ENCODE results near the gene MEX3A.
A peak's percentile ranks its signal among the peaks of the same experiment; 100 is the strongest.

Gene MEX3A

GRCh38 chr1:156102633-156103511, 20.6 kb upstream of the MEX3A start:
- no peak for DNase-seq (ENCODE audit: low spot score)

DNA sequence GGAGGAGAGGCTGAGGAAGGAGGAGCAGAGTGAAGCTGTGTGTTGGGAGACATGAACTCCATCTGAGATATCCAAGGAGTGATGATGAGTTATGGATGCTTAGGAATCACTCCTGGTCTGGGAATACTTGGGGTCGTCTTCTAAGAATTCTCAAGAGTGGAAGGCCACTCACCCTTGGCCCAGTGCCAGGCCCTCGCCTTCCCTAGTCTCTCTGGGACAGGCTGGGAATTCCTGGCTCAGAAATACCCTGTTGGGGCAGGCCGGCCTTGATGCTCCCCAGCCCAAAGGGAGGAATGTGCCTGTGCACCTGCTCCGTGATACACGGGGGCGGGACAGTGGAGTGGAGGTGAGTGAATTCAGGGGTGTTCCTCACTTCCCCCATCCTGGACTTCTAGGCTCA, 19.6 kb upstream of the MEX3A start:
- DNase-seq (ENCODE audit: low spot score): no peak

GRCh38 chr1:156100205-156100995, 18.1 kb upstream of the MEX3A start:
- DNase-seq (ENCODE audit: low spot score): no peak

GRCh38 chr1:156099282-156099681, 17.0 kb upstream of the MEX3A start:
- DNase-seq (ENCODE audit: low spot score): no peak

DNA sequence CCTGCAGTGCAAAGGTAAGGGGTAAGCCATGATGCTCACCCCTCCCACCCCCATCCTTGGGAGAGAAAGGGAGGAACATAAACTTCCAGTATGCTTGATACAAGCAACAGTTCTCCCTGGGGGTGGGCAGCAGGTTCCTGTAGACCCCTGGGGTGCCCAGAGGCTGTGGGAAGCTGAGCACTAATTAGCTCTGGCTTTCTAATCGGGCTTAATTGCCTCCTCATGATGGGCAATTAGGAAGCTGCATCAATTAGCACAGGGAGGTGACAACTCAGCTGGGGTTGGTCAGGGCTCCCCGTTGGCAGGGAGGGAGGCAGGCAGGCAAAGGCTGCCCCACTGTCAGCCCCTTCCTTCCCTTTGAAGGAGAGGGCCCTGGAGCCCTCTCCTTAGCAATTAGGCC, 16.5 kb upstream of the MEX3A start:
- DNase-seq (ENCODE audit: low spot score): no peak

DNA sequence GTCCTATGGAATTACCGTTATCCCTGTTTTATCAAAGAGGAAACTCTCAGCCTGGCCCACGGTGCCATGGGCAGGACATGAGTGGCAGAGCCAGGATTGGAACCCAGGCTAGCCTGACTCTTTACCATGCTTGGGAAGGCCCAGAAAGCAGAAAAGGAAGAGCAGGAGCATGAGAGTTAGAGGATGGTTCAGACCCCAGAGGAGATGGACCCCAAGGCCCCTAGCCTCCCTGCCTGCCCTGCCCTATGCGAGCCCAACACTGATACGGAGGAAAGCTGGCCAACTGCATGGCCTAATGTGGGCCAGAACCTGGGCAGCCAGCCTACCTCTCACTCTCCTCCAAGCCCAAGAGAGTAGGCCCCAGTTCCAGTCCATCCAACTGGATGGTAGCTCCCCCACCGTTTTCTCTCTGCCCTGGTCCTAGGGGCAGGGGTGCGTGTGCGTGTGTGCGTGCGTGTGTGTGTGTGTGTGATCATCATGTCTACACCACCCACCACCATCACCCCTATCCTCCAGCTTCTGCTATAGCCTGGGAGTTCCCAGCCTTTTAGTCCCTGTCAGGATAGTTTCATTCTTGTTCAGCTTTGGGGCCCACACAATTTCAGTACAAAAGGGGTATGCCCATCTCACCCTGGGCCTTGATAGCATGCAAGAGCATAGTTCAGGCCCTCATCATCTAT, 15.4 kb upstream of the MEX3A start:
- DNase-seq (ENCODE audit: low spot score): no peak

DNA sequence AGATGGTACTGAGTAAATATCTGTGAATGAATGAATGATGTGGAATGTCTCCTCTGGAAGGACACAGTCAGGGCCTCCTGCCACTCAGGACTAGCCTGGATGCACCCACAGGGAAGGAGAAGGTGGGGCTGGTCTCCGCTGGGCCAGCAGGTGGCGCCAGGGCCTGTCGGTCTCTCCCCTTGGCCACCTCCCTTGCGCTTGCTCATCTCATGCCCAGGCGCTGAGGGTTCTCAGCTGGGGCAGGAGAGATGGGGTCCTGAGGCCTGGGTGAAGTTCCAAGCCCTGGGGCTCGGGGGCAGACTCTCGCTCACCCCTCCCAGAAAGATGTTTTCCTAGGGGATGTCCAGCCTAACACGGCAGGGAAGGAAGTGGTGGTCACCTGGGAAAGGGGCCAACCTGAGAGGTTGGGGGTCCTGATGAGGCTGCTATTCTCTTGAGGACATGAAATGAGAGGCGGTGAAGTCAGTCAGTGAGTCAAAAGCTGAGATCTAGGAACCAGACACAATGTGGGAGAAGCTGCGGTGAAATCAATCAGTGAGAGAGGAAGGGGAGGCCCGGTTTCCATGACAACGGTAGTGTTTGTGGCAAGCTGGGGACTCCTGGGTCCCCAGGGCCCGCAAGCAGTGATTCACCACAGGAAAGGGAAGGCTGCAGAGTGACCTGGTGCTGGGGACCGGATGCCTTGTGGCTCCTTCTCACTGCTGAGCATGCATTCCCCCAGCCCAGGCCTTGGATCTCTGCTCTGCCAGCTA, 14.6 kb upstream of the MEX3A start:
- DNase-seq (ENCODE audit: low spot score): peak; percentile 98

- no peak for DNase-seq (ENCODE audit: low spot score)
Measured at GRCh38 chr1:156095906-156096508, 13.7 kb upstream of the MEX3A start.

- no peak for DNase-seq (ENCODE audit: low spot score)
Measured at GRCh38 chr1:156091610-156092009, 9.3 kb upstream of the MEX3A start.

GRCh38 chr1:156090840-156091188, 8.5 kb upstream of the MEX3A start:
- peak; percentile 91 for DNase-seq (ENCODE audit: low spot score)

- no peak for DNase-seq (ENCODE audit: low spot score)
Measured at GRCh38 chr1:156090138-156090839, 8.0 kb upstream of the MEX3A start.

GRCh38 chr1:156089704-156090103, 7.4 kb upstream of the MEX3A start:
- no peak for DNase-seq (ENCODE audit: low spot score)

GRCh38 chr1:156086256-156086662, 4.0 kb upstream of the MEX3A start:
- no peak for DNase-seq (ENCODE audit: low spot score)

DNA sequence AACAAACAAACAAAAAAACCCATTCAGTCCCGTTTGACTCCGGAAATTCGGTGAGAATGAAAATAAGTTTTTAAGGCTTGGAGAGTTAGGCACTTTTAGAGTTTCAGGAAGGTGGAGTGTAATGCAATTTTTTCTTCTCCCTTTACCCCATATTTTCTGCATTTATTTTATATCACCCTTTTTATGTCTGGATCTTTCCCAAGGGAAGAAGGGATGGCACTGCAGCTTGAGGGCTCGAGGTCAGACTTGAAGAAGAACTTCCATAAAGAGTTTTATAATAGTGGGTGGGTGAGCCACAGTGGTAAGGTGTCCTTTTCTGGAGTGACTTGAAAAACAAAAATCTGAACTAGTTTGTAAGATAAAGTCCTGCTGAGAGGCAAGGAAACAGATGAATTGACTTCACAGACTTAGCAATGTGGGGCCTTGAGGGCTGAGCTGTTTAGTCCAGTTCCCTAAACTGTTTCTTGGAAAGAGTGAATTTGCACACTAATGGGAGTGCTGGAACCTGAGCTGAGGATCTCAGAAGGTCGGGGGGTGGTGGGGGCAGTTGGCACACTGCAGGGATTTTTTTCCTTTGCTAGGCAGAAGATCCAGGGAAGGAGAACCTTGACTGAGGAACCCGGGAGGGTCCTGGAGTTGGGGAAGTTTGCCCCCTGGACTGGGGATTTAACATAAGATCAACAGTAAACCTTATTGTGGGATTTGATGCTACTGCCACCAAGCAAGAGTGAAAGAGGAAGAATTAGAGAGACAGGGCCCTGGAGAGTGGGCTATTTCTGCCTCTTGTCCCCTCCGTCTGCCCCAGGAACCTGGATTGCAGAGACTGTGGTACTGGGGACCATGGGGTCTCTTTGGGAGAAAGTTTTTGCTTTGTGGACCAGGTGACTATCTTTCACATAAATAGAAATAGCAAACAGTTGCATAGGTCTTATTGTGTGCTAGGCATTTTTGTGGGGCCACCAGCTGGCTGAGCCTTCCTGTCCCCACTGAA, 1.8 kb upstream of the MEX3A start:
- no peak for DNase-seq (ENCODE audit: low spot score)

GRCh38 chr1:156081917-156082308, 352 bp downstream of the MEX3A start:
- no peak for DNase-seq (ENCODE audit: low spot score)

DNA sequence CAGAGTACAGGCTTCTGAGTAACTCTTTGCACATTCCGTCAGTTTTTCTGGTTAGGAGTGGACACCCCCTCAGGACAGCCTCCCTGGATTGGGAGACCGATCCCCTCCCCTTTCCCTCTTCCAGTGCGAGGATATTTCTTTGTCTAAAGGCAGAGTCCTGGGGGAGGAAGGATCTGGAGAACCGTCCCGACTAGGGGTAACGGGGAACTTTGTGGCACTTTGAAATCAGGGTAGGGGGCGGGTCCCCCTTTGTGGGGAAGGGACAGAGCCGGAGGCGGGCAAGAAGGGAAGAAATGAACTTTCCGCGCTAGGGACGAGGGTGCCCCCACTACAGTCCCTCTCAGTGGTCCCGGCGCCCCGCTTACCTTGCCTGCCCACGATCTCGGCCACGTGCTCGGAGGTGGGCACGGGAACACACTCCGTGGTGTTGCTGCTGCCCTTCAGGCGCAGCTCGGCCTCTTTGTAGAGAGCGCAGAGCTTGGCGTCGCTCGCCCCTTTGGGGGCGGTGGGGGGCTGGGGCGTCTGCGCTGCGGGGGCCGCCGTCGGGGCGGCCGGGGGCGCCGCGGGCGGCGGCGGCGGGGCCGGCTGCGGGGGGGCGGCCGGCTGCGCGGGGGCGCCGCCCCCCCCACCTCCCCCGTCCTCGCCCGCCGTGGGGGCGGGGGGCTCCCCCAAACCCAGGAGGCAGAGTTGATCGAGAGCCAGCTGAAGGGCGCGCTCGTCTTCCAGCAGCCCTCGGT, 917 bp downstream of the MEX3A start:
- no peak for DNase-seq (ENCODE audit: low spot score)

DNA sequence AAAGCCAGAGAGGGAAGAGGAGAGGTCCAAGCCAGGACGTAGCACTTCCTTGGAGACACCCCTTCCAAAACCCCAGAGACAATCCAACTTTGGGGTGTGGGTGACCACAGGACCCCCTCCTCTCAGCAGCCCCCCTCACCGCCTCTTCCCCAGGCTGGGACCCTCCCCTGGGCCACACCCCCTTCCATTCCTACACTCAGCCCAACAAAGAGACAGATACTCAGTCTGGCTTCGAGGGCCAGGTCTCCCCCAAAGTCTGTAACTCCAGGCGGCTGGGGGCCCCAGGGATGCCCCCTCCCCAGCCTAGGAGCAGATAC, 1.4 kb downstream of the MEX3A start:
- no peak for DNase-seq (ENCODE audit: low spot score)

DNA sequence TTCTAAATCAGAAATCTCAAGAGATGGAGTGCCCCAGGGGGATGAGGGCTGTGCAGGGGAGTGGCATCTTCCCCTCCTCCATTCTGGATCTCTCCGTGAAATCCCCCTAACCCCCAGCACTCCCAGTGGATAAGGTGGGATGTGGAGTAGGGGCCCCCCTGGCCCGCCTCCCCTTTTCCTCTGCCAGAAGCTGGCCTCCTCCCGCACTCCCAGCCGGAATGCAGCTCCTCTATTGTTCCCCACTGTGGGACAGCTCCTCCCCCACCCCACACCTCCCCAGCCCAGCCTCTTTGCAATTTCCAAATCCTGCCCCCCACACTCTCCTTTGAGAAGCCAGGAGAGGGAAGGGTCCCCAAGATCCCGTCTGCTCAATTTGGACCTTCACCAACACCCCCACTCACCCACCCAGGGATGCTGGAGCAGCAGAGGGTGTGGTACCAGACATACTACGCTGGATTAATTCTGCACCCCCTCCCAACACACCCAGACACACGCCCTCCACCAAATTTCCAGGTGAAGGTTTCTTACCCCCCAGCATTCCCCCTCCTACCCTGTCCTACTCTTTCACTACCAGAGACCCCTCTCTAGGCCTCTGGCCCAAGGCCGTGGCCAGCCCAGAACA, 1.9 kb downstream of the MEX3A start:
- DNase-seq (ENCODE audit: low spot score): no peak

GRCh38 chr1:156079762-156080161, 2.5 kb downstream of the MEX3A start:
- DNase-seq (ENCODE audit: low spot score): no peak
